NCI-H82 treated with DMSO at 0.1 percent for 48 hours (cell line): Measurements from ENCODE around the gene CYCS.
"Not testable (repeated sequence)": the region's sequence is repeated elsewhere in the genome, so short reads cannot be mapped to it uniquely, and the experiment has no call there.

ENCODE experiments used
- DNase-seq: peaks from one replicate; lab custom pipeline; 2025; ENCODE audit not compliant: unreplicated experiment; lab: John Stamatoyannopoulos, UW

The CYCS gene

DNA sequence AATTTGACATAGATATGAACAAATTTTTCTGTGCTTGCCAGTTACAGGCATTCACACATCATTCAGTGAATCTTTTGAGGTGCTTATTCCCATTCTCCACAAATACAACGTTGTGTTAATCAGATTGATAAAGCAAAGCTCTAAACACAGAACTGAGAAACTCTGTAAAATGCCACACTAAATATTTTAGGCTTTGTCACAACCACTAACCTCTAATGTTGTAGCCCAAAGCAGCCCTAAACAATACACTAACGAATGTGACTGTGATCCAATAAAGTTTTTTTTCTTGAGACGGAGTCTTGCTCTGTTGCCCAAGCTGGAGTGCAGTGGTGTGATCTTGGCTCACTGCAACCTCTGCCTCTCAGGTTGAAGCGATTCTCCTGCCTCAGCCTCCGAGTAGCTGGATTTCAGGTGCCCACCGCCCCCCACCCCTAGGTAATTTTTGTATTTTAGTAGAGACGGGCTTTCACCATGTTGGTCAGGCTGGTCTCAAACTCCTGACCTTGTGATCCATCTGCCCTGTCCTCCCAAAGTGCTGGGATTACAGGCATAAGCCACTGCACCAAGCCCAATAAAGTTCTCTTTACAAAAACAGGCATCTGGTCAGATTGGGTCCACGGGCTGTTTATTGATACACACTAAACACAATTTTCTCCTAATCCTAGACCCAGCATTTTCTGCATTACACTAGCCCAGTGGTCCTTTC lies 6.9 kb downstream of the CYCS start:
- DNase-seq = no peak

DNA sequence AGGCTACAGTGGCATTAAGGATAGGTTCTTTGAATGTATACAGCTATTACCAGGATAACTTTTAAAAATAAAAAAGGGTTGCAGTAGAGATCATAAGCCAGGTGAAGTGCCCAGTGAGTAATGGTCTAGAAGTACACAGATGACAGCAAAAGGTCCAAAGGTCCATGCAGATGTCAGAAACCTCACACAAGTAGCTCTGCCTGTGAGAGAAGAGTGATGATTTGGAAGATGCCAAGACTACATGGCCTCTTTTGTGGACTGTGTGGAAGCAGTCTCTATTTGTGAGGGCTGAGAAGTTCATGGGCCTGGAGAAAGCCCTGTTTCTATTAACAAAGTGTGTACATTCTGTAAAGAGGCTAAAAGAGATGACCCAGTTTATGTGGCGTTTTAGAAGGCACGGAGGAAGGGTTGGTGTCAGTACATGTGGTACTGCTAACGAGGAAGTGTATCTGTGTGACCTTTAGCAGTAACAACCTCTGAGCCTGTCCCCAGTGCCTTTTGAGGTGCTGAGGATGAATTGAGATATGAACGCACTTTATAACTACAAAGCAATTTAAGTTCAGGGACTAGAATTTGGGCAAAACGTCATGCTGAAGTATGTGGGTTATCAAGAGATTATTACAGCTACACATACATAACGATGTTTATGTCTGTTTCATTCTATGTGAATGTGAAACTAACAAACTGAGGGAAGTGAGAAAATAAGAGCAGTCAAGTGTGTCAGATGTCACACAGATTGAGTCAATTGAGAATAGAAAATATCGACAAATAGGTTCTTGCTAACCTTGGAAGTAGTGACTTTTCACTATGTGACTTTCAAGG lies 7.6 kb downstream of the CYCS start:
- DNase-seq = no peak

DNA sequence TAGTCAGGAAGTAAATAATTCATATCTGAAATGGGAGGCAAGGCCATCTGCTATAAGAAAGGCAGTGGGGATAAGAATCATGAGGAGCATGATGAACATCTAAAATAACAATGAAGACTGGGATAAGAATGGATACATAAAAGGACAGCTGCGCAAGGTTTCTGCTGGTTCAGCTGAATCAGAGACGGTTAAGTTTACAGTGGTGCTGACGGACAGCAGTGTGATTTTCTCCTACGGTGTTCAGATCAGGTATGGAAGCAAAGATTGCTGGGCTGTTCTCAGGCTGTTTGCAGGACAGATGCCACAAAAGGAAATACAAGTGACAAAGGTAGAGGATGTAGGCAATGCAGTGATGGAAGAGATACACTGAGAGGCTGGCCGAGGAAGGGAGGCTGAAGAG lies 8.4 kb downstream of the CYCS start:
- no peak for DNase-seq

DNA sequence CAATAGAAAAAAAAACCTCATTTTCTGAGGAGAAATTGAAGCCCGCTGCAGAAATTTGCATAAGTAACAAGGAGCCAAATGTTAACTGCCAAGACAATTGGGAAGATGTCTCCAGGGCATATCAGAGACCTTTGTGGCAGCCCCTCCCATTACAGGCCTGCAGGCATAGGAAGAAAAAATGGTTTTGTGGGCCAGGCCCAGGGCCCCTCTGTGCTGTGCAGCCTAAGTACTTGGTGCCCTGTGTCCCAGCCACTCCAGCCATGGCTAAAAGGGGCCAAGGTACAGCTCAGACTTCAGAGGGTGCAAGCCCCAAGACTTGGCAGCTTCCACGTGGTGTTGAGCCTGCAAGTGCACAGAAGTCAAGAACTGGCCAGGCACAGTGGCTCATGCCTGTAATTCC lies 14.5 kb downstream of the CYCS start:
- DNase-seq = not testable (repeated sequence)

DNA sequence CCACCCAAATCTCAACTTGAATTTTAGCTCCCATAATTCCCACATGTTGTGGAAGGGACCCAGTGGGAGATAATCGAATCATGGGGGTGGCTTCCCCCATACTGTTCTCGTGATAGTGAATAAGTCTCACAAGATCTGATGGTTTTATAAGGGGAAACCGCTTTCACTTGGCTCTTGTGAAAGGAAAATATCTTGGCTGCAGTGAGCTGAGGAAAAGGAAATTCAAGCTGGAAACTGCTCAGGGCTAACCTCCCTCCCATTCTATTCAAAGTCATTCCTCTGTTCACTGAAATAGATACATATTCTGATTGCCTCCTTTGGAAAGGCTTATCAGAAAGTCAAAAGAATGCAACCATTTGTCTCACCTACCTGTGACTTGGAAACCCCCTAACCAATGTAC lies 15.8 kb downstream of the CYCS start:
- no peak for DNase-seq

DNA sequence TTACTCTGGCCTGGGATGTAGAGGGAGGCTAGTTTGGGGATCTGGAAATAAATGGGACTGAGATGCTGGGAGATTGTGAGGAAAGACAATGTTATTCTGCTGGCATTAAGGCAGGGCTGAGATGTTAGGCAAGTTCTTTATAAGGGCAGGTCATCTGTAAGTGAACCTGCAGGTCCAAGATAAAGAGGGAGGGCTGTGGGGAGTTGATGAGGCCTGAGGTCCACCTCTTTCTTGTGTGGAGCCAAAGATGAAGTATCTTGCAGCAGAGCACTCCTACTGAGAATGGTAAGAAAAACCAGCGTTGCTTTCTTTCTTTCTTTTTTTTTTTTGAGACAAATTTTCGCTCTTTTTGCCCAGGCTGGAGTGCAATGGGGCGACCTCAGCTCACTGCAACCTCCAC lies 19.1 kb downstream of the CYCS start:
- no peak for DNase-seq

DNA sequence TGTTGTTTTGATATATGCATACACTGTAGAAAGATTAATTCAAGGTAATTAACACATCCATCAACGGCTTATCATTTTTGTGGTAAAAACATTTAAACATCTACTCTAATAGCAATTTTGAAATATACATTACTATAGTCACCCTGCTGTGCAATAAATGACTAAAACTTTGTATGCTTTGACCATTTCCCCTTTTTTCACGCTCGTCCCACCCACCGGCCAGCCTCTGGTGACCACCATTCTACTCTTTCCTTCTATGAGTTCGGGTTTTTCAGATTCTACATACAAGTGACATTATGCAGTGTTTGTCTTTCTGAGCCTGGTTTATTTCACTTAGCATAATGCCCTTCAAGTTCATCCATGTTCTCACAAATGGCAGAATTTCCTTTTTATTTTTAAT lies 21.3 kb downstream of the CYCS start:
- no peak for DNase-seq

DNA sequence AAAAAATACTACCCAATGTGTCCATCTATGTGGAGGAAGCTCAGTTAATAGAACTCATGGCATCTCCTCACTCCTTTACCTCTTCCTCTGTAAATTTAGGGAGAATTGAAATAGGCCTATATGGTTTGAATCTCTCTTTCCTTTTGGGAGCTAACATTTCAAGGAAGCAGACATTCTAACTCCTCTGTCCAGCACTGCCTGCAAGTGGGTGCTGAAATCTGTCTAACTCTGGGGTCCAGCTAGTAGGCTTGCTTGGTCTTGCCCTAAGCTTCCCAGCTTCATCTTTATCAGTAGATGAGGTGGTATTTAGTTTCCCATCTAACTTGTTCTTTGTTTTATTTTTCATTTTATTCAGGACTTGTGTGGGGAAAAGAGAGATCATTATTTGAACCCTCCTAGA lies 23.2 kb downstream of the CYCS start:
- no peak for DNase-seq

DNA sequence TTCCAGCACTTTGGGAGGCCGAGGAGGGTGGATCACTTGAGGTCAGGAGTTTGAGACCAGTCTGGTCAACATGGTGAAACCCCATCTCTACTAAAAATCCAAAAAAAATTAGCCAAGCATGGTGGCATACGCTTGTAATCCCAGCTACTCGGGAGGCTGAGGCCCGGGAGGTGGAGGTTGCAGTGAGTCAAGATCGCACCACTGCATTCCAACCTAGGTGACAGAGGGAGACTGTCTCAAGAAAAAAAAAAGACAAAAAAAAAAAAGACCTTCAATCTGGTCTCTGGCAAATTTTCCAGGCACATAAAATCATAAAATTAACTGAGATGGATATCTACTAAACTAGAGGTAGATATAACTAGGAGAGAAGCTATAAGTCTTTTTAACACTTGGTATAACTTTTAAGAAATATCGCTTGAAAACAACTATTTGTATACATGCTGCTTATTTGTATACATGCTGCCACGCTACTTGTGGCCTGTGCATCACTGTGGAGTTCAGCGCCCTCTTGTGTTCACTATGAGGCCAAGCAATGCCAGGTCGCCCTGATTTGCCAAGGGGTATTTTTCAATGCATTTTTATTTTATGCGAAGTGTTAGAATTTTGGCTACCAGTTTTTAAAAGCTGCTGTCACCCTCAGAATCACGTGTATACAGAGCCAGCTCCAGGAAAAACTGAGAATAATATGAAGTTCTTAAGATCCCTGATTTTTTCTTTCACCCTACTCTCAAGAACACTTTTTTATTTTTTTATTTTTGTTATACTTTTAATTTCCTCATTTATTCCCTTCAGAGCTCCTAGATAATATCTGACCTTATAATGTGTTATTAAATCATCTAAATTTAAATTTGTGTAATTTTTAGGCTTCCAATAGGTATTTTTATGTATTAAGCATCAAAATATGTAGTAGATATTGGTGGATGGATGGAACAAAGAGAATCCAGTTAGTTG lies 26.7 kb downstream of the CYCS start:
- peak; percentile 68 for DNase-seq

DNA sequence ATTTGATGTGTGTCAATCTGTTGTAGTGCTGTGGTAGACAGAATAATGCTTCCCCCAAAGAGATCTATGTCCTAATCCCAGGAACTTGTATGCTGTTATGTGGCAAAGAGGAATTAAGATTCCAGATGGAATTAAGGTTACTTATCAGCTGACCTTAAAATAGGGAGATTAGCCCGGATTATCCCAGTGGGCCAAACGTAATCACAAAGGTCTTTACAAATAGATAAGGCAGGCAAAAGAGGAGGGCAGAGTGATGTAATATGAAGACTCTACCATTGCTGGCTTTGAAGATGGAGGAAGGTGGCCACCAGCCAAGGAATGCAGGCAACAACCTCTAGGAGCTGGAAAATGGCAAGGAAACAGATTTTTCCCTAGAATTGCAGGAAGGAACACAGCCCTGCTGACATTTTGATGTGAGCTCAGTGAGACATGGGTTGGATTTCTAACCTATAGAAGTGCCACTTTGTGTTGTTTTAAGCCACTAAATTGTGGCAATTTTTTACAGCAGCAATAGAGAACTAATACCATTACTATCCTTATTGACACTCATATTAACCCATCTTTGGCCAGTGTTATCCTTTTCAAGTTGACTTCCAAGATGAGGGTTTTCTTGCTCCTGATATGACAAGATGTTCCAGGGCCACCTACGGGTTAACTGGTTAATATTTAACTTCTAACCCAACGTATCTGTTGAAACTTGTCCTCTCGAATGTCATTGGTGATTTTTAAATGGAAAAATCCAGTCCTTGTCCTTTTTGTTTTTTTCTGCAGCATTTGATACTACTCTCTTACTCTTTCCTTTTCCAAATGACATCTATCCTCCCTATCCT lies 29.3 kb downstream of the CYCS start:
- DNase-seq = peak; percentile 92

DNA sequence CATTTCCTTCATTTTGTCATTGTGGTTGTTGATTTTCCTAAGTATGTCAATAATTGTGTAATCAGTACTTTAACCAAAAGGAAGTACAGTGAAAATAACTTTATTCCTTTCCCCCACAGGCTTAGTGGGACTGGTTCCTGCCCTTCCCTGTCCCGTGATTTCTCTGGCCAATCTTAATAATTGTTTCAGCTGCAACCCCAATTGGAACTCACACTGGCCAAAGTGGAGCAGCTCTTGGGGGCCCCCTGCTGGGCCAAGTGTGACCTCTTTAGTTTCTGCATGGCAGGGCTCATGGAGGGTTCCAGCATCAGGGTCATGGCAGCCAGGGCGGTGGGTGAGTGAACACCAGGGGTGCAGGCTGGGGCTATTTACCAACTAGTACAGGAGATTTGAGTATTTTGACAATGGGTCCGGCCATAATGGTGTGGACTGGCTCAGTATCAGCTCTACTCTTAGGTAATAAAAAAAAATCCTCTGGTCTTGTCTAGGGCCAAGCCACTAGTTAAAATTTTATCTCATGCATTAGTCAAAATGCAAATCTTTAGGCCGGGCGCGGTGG lies 31.7 kb downstream of the CYCS start:
- peak; percentile 45 for DNase-seq

DNA sequence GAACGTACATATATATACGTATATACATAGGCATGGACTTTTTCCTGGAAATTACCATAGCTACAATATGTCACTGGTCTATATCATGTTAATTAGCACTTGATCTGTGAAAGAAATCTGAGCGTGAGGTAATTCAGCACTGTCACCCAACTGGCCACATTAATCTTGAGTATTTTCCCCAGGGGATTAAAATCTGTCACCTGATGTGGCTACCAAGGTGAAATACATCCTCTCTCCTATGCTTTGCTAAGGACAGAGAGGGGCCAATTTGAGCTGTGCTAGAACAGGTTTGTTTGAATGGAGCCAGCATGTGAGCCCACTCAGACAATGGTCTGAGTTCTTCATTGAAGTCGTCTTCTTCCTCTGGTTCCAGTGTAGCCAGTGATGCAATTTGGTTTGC lies 33.3 kb downstream of the CYCS start:
- DNase-seq = peak; percentile 8

DNA sequence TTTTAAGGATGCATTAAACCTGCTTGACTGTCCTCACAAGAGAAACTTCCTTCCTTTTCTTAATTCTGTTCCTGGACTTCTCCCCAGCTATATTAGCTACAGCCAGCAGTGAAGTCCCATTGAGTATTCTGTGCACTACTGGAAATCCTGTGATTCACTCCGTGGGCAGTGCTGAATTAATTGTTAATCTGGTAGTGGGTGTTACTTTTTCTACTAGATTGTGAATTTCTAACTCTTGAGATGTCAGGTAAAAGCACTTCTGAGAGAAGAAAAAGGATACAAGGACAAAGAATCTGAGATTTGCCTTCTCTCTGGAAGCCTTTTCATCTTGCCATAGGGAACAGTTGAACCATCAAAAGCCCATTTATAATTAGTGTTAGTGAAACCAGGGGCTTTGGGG lies 33.9 kb downstream of the CYCS start:
- DNase-seq = no peak

DNA sequence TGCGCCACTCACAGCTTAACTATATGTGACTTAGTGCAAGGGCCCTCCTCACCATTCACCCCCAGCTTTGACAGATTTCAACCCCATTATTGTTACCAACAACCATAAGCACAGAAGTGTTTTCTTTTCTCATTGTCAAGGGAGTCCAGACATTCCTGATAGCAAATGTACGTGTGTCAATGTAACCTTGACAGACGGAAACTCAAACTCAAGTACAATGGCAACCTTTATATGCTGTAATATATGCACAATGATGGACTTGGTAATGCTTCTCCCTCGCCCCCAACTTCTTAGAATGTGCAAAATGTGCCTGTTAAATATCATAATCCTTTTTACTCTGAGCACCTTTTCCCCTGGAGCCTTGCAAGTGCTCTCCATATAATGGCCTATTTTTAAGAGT lies 34.7 kb downstream of the CYCS start:
- DNase-seq = no peak

DNA sequence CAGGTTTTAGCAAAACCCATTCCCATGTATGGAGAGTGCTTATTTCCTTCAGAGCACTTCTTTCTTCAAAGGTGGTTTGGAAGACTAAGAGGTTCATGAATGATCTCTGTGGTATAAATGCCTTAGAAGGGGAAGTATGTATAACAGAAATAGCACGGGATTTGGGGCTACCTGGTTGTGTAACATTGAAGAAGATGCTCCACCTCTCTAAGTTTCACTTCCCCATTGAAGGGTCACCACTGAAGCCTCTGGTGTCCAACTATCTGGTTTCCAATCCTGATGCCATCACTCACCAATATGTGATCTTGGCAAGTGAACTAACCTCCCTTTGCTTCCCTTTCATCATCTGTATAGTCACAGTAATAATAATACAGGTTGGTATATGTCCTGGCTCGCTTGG lies 37.2 kb downstream of the CYCS start:
- DNase-seq = no peak

DNA sequence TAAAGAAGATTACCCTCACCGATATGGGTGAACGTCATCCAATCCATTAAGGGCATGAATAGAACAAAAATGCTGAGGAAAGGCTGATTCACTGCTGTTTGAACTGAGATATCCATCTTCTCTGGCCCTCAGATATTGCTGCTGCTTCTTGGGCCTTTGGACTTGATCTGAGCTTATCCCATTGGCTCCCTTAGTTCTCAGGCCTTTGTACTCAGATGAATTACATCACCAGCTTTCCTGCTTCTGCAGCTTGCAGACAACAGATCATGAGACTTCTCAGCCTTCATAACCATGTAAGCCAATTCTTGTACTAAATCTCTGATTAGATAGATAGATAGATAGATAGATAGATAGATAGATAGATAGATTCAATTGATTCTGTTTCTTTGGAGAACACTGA lies 40.2 kb downstream of the CYCS start:
- DNase-seq = no peak

DNA sequence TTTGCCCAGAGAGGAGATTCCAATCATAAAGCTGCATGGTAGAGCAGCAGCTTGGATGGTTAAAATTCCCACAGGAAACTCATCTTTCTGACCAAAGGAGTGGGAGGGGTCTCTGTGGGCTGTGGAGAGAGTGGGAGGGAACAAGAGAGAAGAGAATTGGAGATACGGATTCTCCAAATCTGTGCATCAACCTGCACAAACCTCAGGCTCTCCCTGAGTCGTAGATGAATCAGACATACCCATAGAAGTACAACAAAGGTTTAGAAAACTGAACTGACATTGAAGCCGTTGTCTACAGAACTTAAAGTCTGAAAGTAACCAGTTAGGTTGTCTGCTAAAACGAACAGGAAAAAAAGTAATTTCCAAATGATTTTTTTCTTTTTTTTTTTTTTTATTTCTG lies 41.9 kb downstream of the CYCS start:
- no peak for DNase-seq

DNA sequence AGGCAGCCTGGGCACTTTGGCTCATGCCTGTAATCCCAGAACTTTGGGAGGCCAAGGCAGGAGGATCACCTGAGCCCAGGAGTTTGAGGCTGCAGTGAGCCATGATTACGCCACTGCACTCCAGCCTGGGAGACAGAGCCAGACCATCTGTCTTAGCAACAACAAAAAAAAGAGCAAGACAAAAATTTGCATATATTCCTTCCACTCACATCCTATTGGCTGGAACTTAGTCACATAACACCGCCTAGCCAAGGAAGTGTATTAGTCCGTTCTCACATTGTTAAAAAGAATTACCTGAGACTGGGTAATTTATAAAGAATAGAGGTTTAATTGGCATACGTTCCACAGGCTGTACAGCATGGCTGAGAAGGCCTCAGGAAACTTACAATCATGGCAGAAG lies 43.0 kb downstream of the CYCS start:
- not testable (repeated sequence) for DNase-seq

DNA sequence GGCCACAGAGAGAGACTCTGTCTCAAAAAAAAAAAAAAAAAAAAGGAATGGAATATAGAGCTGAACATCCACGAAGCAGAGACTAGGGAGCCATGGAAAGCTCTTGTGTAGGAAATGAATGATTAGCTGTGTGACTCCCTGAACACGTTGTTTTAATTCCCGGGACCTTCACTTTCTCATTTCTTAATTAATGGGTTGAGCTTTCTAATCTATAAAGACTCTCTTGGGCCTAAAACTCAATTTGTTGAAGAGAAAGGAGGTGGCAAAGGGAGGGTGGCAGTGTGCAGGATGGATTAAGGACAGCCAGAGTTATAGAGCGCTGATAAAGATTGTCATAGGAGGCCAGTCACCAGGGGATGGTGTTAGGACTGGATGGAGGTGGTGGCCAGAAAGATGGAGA lies 48.0 kb downstream of the CYCS start:
- no peak for DNase-seq

DNA sequence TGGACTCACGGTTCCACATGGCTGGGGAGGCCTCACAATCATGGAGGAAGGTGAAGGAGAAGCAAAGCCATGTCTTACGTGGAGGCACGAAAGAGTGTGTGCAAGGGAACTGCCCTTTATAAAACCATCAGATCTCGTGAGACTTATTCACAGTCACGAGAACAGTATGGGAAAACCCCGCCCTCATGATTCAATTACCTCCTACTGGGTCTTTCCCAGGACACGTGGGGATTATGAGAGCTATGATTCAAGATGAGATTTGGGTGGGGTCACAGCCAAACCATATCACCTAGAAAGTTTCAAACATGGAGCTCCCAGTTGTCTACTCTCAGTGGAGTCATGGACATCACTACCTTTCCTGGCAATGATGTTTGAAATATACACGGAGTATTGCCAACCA lies 49.6 kb downstream of the CYCS start:
- no peak for DNase-seq
